ENCODE measurements around the gene SMIM14.

DNA sequence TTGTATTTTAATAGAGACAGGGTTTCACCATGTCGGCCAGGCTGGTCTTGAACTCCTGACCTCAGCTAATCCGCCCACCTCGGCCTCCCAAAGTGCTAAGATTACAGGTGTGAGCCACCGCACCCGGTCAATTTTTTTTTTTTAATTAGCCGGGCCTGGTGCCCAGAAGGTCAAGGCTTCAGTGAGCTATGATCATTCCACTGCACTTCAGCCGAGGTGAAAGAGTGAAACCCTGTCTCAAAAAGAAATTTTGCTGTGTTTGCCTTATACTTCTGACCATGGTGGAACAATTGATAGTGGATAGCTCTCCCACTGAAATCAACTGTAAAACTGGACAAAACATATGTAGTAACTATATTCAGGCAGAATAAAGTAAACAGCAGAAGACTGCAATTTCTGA is 24.0 kb upstream of the SMIM14 start:
- TF ChIP-seq, protein P1, sequence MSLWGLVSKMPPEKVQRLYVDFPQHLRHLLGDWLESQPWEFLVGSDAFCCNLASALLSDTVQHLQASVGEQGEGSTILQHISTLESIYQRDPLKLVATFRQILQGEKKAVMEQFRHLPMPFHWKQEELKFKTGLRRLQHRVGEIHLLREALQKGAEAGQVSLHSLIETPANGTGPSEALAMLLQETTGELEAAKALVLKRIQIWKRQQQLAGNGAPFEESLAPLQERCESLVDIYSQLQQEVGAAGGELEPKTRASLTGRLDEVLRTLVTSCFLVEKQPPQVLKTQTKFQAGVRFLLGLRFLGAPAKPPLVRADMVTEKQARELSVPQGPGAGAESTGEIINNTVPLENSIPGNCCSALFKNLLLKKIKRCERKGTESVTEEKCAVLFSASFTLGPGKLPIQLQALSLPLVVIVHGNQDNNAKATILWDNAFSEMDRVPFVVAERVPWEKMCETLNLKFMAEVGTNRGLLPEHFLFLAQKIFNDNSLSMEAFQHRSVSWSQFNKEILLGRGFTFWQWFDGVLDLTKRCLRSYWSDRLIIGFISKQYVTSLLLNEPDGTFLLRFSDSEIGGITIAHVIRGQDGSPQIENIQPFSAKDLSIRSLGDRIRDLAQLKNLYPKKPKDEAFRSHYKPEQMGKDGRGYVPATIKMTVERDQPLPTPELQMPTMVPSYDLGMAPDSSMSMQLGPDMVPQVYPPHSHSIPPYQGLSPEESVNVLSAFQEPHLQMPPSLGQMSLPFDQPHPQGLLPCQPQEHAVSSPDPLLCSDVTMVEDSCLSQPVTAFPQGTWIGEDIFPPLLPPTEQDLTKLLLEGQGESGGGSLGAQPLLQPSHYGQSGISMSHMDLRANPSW (CRISPR knock-in tag; conservative IDR thresholded peaks at IDR 0.05; ENCODE audit: low read depth): no peak
- TF ChIP-seq, protein P2, sequence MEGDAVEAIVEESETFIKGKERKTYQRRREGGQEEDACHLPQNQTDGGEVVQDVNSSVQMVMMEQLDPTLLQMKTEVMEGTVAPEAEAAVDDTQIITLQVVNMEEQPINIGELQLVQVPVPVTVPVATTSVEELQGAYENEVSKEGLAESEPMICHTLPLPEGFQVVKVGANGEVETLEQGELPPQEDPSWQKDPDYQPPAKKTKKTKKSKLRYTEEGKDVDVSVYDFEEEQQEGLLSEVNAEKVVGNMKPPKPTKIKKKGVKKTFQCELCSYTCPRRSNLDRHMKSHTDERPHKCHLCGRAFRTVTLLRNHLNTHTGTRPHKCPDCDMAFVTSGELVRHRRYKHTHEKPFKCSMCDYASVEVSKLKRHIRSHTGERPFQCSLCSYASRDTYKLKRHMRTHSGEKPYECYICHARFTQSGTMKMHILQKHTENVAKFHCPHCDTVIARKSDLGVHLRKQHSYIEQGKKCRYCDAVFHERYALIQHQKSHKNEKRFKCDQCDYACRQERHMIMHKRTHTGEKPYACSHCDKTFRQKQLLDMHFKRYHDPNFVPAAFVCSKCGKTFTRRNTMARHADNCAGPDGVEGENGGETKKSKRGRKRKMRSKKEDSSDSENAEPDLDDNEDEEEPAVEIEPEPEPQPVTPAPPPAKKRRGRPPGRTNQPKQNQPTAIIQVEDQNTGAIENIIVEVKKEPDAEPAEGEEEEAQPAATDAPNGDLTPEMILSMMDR (IDR thresholded peaks at IDR 0.05): no peak
- TF ChIP-seq ZNF121 (CRISPR knock-in tag; IDR thresholded peaks at IDR 0.05) (no peak), CREB1 (CRISPR knock-in tag; IDR thresholded peaks at IDR 0.05) (no peak), FOXK1 (CRISPR knock-in tag; IDR thresholded peaks at IDR 0.05) (no peak), TEAD4 (CRISPR knock-in tag; IDR thresholded peaks at IDR 0.05) (no peak)
- TF ChIP-seq, protein P3, sequence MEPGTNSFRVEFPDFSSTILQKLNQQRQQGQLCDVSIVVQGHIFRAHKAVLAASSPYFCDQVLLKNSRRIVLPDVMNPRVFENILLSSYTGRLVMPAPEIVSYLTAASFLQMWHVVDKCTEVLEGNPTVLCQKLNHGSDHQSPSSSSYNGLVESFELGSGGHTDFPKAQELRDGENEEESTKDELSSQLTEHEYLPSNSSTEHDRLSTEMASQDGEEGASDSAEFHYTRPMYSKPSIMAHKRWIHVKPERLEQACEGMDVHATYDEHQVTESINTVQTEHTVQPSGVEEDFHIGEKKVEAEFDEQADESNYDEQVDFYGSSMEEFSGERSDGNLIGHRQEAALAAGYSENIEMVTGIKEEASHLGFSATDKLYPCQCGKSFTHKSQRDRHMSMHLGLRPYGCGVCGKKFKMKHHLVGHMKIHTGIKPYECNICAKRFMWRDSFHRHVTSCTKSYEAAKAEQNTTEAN (CRISPR knock-in tag; IDR thresholded peaks at IDR 0.05): no peak
- TF ChIP-seq, protein P4, sequence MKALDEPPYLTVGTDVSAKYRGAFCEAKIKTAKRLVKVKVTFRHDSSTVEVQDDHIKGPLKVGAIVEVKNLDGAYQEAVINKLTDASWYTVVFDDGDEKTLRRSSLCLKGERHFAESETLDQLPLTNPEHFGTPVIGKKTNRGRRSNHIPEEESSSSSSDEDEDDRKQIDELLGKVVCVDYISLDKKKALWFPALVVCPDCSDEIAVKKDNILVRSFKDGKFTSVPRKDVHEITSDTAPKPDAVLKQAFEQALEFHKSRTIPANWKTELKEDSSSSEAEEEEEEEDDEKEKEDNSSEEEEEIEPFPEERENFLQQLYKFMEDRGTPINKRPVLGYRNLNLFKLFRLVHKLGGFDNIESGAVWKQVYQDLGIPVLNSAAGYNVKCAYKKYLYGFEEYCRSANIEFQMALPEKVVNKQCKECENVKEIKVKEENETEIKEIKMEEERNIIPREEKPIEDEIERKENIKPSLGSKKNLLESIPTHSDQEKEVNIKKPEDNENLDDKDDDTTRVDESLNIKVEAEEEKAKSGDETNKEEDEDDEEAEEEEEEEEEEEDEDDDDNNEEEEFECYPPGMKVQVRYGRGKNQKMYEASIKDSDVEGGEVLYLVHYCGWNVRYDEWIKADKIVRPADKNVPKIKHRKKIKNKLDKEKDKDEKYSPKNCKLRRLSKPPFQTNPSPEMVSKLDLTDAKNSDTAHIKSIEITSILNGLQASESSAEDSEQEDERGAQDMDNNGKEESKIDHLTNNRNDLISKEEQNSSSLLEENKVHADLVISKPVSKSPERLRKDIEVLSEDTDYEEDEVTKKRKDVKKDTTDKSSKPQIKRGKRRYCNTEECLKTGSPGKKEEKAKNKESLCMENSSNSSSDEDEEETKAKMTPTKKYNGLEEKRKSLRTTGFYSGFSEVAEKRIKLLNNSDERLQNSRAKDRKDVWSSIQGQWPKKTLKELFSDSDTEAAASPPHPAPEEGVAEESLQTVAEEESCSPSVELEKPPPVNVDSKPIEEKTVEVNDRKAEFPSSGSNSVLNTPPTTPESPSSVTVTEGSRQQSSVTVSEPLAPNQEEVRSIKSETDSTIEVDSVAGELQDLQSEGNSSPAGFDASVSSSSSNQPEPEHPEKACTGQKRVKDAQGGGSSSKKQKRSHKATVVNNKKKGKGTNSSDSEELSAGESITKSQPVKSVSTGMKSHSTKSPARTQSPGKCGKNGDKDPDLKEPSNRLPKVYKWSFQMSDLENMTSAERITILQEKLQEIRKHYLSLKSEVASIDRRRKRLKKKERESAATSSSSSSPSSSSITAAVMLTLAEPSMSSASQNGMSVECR (CRISPR knock-in tag; IDR thresholded peaks at IDR 0.05; ENCODE audit: borderline replicate concordance): no peak
- TF ChIP-seq, protein P5, sequence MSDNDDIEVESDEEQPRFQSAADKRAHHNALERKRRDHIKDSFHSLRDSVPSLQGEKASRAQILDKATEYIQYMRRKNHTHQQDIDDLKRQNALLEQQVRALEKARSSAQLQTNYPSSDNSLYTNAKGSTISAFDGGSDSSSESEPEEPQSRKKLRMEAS (CRISPR knock-in tag; IDR thresholded peaks at IDR 0.05): no peak

Measured in WTC11 (cell line).